Measurements from ENCODE around the gene RAET1G. TPM values are rescaled to one million over a fixed set of nuclear protein-coding genes. Genes with fewer than 3 reads are reported as not detected.

The RAET1G gene
- total RNA-seq, 4 donors from 2014 or later = 0.34 to 5.5 (median 4.5) TPM; not detected in 1

DNA sequence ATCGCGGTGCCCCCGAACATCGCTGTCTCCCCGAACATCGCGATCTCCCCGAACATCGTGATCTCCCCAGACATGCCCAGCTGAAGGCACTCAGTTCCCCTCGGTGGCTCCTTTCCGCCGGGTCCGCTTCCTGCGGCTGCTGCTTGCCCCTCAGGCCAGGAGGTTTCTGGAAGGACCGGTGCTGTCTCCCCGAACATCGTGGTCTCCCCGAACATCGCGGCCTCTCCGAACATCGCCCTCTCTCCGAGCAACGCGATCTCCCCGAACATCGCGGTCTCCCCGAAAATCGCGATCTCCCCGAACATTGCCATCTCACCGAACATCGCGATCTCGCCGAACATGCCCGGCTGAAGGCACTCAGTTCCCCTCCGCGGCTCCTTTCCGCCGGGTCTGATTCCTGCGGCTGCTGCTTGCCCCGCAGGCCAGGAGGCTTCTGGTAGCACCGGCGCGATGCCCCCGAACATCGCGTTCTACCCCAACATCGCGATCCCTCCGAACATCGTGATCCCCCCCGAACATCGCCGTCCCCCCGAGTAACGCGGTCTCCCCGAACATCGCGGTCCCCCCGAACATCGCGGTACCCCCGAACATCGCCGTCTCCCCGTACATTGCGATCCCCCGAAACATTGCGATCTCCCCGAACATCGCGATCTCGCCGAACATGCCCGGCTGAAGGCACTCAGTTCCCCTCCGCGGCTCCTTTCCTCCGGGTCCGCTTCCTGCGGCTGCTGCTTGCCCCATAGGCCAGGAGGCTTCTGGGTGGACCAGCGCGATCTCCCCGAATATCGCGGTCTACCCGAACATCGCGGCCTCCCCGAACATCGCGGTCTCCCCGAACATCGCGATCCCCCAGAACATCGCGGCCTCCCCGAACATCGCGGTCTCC lies 41.6 kb upstream of the RAET1G start:
- intact Hi-C loops (cut with DNase I; ENCODE audit: low total_unique reads) = no loop called here
- peak in 1 of 2 donors; percentile 85 for DNase-seq (ENCODE audit: low spot score in 2 of 2)
- H3K4me3 ChIP-seq (ENCODE audit: low read depth, poor library complexity, severe bottlenecking) = peak overlapping the region; percentile 16
- 3 to 4% methylated on average over 61 to 94 of the region's 103 CpGs for WGBS, 2 donors
- no peak for TF ChIP-seq POLR2A (IDR thresholded peaks at IDR 0.05)
- TF ChIP-seq, protein P1, sequence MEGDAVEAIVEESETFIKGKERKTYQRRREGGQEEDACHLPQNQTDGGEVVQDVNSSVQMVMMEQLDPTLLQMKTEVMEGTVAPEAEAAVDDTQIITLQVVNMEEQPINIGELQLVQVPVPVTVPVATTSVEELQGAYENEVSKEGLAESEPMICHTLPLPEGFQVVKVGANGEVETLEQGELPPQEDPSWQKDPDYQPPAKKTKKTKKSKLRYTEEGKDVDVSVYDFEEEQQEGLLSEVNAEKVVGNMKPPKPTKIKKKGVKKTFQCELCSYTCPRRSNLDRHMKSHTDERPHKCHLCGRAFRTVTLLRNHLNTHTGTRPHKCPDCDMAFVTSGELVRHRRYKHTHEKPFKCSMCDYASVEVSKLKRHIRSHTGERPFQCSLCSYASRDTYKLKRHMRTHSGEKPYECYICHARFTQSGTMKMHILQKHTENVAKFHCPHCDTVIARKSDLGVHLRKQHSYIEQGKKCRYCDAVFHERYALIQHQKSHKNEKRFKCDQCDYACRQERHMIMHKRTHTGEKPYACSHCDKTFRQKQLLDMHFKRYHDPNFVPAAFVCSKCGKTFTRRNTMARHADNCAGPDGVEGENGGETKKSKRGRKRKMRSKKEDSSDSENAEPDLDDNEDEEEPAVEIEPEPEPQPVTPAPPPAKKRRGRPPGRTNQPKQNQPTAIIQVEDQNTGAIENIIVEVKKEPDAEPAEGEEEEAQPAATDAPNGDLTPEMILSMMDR (IDR thresholded peaks at IDR 0.05) = no peak

DNA sequence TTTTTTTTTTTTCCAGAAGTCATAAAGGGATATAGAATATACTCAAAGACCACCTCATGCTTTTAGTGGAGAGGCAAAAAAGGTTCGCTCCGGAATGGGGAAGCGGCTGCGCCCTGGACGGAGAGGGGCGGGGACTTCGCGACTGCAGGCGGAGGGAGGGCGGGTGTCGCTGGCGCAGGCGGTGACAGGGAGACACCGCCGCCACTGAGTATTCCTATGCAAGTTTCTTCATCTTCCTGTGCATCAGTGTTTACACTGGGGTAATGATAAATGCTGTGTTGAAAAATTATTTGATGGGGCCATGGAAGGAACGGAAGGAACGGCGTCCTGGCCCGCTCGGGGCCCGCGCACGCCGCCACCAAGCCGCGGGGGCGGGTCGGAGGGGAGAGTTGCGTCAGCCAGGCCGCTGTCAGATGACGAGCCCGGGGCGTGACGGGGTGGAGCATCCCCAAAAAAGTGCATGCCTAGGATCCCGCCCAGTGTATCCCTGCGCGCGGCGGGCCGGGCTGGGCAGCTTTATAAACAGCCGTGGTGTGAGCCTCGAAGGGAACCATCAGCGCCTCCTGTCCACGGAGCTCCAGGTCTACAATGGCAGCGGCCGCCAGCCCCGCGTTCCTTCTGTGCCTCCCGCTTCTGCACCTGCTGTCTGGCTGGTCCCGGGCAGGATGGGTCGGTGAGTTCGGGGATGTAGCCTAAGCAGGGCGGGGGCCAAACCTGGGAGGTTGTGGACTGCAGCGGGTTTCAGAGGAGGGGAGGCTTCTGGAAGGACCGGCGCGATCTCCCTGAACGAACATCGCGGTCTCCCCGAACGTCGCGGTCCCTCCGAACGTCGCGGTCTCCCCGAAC lies 40.8 kb upstream of the RAET1G start, which contains the start of gene ULBP1:
Gene ULBP1, plus strand, starts transcription at position 482 of the 846 bp plus-strand sequence. Its CDS starts 107 bp downstream, at position 589.
- intact Hi-C loops (cut with DNase I; ENCODE audit: low total_unique reads) = no loop called here
- WGBS, 2 donors = 0 to 1% methylated on average over 56 to 61 of the region's 69 CpGs
- TF ChIP-seq POLR2A (IDR thresholded peaks at IDR 0.05) = no peak
- TF ChIP-seq, protein P1 (IDR thresholded peaks at IDR 0.05) = no peak
- peak within 1 kb of the TSS; percentile 29 for H3K4me3 ChIP-seq (ENCODE audit: low read depth, poor library complexity, severe bottlenecking)
- DNase-seq (ENCODE audit: low spot score in 2 of 2) = peak; percentile 85 to 98

DNA sequence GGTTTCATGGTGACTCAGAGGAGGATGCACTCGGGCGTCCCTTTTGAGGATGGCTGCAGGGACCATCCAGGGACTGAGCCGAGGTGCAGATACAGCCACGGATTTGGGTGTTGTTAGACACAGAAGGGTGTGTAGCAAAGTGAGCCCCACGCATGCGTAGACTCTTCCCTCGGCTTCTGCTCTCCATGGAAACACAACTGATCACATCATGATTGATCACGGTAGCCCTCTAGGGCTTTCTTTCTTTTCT lies 40.2 kb upstream of the RAET1G start:
- intact Hi-C loops (cut with DNase I; ENCODE audit: low total_unique reads) = no loop called here
- TF ChIP-seq POLR2A (IDR thresholded peaks at IDR 0.05) = no peak
- TF ChIP-seq, protein P1 (IDR thresholded peaks at IDR 0.05) = no peak
- peak in 1 of 2 donors; percentile 80 for DNase-seq (ENCODE audit: low spot score in 2 of 2)
- H3K4me3 ChIP-seq (ENCODE audit: low read depth, poor library complexity, severe bottlenecking) = peak overlapping the region; percentile 29
- 9 to 23% methylated on average over 8 of the region's 8 CpGs for WGBS, 2 donors

DNA sequence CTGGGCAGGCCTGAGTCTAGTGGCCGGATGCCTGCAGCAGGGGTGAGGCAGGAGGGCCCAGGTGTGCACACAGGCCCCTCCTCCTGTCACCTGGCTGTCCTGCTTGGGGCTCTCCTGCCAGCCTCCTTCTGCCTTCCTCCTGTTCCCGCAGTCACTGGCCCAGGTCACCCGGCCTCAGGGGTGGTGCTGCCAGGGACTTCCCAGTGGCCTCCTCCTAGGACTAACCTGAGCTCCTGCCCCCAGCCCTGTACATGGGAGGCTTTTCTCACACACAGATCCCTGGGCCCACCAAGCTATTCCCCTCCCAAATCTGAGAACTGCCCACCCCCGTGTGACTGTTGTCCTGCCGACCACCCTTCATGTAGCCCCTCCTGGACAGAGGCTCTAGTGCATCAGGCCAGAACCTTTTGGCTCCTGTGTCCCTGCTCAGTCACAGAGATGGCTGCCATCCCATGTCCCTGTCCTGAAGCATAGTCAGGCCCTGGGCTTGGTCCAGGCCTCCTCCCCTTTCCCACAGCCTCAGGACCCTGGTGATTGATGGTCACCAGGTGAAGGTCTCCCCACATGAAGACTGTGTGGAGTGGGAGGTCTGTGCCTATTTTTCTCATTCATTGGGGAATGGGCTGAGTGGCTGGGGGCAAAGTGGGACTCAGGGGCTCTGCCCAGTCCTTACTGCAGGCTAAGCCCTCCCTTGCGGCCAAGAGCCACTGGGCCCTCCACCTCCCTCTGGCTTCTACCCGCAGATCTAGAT lies 39.7 kb upstream of the RAET1G start:
- intact Hi-C loops (cut with DNase I; ENCODE audit: low total_unique reads) = no loop called here
- TF ChIP-seq, protein P1 (IDR thresholded peaks at IDR 0.05) = no peak
- no peak for TF ChIP-seq POLR2A (IDR thresholded peaks at IDR 0.05)
- H3K4me3 ChIP-seq (ENCODE audit: low read depth, poor library complexity, severe bottlenecking) = no peak overlapping the region
- DNase-seq (ENCODE audit: low spot score in 2 of 2) = peak in 1 of 2 donors; percentile 82
- 63 to 74% methylated on average over 7 of the region's 7 CpGs for WGBS, 2 donors

DNA sequence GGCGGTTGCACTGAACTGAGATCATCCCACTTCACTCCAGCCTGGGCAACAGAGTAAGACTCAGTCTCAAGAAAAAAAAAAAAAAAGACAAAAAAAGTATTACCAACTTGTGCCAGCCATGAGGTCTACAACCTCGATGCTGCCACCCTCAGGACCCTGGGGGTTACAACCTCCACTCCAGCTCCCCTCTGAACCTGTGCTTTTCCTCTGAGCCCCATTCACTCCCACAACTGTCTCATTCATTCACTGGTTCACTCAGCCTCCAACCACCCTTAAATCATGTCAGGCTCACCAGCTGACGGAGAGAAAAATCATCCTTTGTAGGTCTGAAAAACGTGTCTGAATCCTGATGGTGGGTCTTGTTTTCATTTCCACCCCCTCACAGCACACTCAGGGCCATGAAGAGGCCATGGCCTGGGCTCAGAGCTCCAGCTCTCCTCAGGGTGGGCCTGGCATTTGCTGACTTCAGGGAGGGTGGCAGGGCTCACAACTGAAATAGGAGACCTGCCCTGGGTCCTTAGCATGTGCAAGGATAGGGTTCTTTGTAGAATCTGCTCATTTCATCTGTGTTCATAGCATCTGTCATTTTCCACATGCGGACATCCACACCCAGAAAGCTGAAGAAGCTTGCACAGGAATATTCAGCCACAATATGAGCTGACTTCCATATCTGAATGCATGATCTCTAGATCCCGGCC lies 39.0 kb upstream of the RAET1G start:
- TF ChIP-seq, protein P1 (IDR thresholded peaks at IDR 0.05) = no peak
- no peak for TF ChIP-seq POLR2A (IDR thresholded peaks at IDR 0.05)
- WGBS, 2 donors = 62 to 69% methylated on average over 6 of the region's 6 CpGs
- no peak overlapping the region for H3K4me3 ChIP-seq (ENCODE audit: low read depth, poor library complexity, severe bottlenecking)
- DNase-seq (ENCODE audit: low spot score in 2 of 2) = peak in 1 of 2 donors; percentile 57
- intact Hi-C loops (cut with DNase I; ENCODE audit: low total_unique reads) = no loop called here

Data from lower leg skin (tissue), 4 donors.